GM19328 (cell line): Measurements from ENCODE around the gene COMMD2.

ENCODE experiments used
- ATAC-seq: cut with Tn5 transposase; IDR thresholded peaks from one replicate; pipeline ENCODE4 v1.9.1; 2021; ENCODE audit warnings: mild to moderate bottlenecking, moderate library complexity; ENCODE audit not compliant: unreplicated experiment

The COMMD2 gene

DNA sequence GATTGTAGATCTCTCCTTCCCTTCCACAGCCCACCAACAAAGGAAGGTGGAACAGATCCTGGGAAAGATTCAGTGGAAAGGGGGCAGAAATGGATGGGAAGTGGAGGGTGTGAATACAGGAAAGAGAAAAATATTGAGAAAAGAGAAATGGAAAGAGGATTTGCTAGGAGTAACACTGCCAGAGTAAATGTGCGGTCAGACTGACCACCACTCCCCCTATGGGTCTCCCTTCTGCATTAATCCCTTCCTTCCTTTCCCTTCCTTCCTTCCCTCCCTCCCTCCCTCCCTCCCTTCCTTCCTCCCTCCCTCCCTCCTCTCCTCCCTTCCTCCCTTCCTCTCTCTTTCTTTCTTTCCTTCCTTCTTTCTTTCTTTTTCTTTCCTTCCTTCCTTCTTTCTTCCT, 12.0 kb upstream of the COMMD2 start:
- ATAC-seq = no peak

- ATAC-seq = no peak
These were observed 11.4 kb upstream of the COMMD2 start for GRCh38 chr3:149763565-149764195.

DNA sequence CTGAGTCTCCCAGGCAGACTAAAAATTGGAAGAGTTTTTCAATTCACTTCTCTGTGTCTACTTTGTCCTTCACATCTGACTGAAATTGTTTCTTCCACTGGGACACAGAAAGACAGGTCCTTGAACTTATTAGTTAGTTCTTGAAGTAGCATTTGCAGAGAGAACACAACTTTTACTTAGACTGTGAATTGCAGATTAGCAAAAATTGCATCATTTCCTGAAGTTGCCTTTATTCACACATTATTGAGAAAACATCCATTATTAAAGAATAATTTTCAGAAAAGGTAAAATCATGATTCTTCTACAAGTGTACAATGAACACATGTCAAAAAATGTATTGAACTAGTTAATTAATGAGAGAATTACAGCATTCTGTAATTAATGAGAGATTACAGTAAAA, 1.4 kb upstream of the COMMD2 start:
- no peak for ATAC-seq

DNA sequence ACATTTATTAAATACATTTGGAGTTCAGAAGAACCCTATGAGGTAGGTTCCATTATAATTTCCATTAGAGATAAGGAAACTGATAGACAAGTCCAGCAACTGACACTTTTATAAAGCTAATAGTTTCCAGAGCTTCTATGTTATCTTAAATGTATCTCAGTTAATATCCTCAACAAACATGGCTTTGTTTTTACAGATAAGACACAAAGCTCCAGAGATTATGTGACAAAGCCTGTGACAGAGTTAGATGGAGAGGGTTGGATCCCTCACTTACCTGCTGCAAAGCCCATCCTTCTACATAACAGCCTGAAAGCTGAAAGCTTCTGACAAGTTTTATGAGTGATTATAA, 473 bp upstream of the COMMD2 start:
- ATAC-seq = no peak

GRCh38 chr3:149751551-149751950, 738 bp downstream of the COMMD2 start:
- ATAC-seq = no peak

GRCh38 chr3:149744606-149745005, 7.7 kb downstream of the COMMD2 start:
- ATAC-seq = no peak

DNA sequence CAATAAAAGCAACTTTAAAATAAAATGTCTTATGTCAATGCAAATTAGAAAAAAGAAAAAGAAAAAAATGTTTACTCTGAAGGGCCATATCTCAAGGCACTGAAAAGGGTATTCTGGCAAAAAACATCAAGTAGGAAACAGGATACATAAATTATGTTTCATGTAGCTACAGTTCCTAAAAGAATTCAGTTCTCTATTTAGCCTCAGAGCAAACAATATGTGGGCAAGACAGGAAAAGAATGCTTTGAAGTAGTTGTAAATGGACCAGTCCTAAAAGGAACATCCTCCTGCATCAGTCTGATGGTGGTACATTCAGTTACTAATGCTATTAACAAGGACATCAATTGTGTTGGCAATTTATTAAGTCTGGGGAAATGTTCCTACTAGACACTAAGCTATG, 8.1 kb downstream of the COMMD2 start:
- ATAC-seq = no peak

DNA sequence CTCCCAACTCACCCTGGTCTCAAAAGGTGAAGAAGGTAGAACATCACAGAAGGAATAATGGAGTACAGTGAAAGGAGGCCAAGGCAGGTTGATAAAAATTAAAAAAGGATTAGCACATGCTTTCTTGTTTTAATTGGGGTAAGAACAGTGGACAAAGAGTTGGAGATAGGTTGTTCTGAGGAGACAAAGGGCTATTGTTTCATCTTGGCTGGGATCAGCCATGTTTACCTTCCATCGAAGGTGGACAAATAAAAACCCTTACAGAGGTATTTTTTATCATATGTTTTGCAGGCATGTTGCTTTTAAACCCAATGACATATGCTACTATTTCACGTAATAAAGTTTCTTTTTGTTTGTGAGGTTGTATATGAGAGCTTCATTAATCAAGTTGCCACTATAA, 12.9 kb downstream of the COMMD2 start:
- ATAC-seq = no peak

DNA sequence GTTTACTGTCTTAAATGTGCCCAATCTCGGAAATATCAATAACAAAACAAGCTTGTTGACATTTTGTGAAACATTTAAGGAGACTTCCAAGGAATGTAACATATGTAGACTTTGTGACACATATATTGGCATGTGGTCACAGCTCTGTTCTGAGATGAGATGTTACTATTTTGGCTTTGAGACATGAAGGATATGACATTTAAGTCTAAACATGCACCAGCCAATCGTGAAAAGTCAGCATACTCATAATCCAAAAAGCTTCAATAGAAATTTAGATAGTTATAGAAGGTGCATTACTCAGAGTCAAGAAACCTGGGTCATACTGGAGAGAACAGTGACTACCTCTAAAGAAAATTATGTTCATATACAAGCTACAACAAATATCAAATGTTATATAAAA, 13.4 kb downstream of the COMMD2 start:
- no peak for ATAC-seq

DNA sequence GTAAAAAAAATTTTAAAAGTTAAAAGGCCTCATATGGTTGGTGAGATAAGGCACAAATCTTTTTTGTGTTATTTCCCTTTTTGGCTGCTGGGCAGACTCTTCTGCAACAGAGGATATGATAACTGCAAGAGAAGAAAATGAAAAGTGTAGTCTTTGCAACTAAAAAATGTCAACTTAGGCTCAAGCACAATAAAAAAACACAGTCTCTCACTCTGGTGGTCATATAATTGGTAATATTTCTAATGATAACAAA, 15.4 kb downstream of the COMMD2 start:
- no peak for ATAC-seq

DNA sequence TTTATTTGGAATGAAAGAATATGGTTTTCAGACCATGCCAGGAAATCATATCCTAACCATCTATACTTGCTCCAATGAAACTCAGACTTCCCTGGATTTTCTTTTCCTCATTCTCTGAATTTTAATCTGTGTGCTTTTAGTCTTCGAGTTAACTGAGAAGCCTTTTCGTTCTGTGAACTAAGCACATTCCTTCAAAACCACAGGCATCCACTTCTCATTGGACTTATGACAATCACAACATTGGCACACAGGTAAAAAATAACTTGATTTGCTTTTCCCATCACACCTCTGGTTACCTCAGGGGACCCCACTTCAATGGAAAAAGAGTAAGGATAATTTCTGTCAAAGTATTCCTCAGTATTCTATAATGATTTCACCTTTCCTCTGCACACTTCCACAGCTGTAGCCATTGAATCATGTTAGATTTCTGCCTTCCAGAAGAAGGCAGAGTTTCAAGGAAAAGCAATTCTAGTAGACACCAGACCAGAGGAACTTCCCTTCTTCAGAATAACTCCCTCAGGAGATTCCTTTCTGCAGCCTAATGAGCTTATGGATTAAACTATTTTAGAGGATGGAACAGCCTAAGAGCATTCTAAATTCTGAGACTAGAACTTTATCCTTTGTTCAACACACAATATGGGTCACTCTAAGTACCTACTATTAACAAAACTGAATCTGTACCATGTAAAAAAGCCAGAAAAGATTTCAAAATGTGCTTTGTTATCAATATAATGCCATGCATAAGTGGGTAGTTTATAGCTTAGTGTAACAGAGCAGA, 15.9 kb downstream of the COMMD2 start:
- no peak for ATAC-seq

GRCh38 chr3:149732234-149732633, 20.1 kb downstream of the COMMD2 start:
- ATAC-seq = no peak

DNA sequence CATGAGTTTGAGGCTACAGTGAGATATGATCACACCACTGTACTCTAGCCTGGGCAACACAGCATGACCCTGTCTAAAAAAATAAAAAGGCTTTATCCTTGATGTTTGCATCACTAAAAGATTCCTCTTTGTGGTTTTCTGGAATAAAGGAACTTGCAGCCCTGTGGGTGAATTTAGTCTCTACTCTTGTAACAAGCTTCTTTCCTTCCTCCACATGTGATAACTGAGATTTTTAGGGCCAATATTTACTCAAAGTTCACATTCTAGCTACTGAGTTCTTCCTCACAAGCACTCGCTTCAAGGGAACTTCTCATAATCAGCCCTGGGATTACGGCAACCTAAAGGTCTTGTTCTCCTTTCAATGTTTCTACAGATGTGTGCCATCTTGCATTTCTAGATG, 24.6 kb downstream of the COMMD2 start:
- no peak for ATAC-seq

DNA sequence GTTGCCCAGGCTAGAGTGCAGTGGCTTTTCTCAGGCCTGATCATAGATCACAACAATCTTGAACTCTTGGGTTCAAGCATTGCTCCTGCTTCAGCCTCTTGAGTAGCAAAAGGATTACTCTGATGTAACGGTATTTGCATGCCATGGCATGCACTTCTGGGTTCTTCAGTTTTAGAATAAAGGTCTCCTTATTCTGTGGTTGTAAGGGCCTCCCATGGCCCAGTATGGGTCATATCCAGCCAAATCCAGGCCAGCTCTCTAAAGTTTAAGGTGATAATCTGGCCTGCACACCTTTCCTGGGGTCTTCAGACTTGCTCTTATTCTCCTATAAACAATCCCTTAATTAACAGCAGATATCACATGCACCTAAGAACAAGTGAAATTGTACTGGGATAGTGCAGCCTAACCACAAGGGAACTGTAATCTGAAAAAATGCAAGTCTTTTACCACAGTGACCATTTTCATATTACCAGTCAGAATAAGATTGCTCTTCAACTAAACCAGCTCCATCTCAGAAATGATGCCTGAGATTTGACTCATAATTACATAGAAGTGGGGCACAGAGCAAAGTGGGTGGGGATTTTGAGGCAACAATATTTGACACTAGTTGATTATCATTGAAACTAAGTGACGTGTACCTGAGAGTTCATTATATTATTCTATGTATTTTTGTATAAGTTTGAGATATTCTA, 25.4 kb downstream of the COMMD2 start:
- ATAC-seq = no peak

DNA sequence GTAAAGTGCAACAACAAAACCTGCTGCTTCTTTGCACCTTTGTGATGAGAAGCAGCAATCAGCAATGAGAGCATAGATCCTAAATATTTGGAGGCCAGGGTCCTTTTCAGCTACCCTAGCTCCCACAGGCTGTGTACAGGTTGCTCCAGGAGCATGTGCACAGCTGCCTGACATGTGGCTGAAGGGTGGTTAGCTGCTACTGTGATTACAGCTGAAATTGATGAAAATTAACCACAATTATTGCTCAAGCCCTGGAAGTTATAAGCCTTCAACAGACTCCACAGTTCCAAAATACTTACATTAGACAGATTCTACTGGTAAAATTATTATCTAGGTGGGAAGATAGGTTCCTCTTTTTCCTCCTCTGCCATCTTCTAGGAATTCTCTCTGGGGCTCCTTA, 28.5 kb downstream of the COMMD2 start:
- no peak for ATAC-seq

- no peak for ATAC-seq
These were observed 31.4 kb downstream of the COMMD2 start for GRCh38 chr3:149720918-149721317.

DNA sequence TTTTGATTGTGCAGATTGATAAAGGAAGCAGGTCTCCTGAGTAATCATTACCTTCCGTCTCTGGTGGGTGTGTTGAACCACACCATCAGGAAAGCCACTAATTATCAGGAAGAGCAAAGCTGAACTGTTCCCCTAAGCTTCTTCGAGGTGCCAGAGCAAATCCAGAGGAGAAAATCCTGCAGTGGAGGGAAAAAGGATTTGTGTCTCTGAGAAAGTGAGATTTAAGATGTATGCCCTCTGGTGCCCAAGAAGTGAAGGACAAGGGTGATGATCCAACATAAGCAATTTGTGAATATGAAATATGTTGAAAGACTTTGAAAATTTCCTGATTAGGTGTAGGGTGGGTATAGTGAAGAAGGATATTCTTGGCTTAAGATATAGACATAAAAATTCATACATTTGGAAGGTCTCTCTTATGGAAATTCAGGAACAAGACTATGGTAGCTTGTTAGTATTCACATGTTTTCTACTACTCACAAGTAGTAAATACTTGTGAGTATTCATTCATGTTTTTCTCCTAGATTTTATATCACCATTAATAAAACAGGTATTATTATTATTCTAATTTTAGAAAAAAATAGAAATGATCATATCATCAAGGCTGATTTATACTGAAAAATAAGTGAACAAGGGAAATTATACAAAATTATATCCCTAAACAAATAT, 34.8 kb downstream of the COMMD2 start:
- ATAC-seq = no peak

- no peak for ATAC-seq
These were observed 35.3 kb downstream of the COMMD2 start for GRCh38 chr3:149716984-149717383.

DNA sequence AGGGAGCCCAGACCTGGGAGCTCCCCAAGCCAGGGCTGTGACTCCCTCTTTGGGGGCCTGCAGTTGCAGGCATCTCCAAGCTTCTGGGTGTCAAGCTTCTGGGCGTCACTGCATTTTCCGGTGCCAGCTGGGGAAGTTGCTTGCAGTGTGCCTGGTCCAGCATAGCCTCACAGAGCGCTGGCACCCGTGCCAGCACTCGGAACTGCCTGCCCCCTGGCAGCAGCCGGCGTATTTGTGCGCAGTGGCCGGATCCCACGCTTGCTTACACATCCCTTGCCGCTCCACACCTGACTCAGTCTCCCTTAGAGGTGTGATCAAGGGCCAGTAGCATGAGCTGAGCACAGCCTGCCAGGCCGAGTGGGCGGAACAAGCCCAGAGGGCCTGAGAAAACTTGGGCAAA, 37.0 kb downstream of the COMMD2 start:
- no peak for ATAC-seq

- ATAC-seq = no peak
These were observed 38.3 kb downstream of the COMMD2 start for GRCh38 chr3:149713730-149714654.

GRCh38 chr3:149706905-149707304, 45.4 kb downstream of the COMMD2 start:
- no peak for ATAC-seq
